Chondrocyte (in vitro differentiated cells): Measurements from ENCODE around the gene KRT81. TPM values are rescaled to one million over a fixed set of nuclear protein-coding genes. Genes with fewer than 3 reads are reported as not detected.

Experiments
- DNase-seq: peaks from one replicate; pipeline ENCODE4 v3.0.0; 2021; ENCODE audit warnings: mixed read lengths, low spot score
- H3K27ac Mint-ChIP-seq: one replicate; pipeline ENCODE4 v1.8.0; 2021; ENCODE audit warnings: mild to moderate bottlenecking, moderate library complexity, mixed read lengths; ENCODE audit not compliant: unreplicated experiment
- H3K27me3 Mint-ChIP-seq: 2 replicates; pipeline ENCODE4 v1.8.0; 2021; ENCODE audit warnings: low read depth, mixed read lengths
- H3K36me3 Mint-ChIP-seq: 2 replicates; pipeline ENCODE4 v1.8.0; 2021; ENCODE audit warnings: low read depth, mixed read lengths
- H3K4me1 Mint-ChIP-seq: 2 replicates; pipeline ENCODE4 v1.8.0; 2021; ENCODE audit warnings: low read depth, mild to moderate bottlenecking, mixed read lengths
- H3K4me3 Mint-ChIP-seq: one replicate; pipeline ENCODE4 v1.8.0; 2021; ENCODE audit warnings: mild to moderate bottlenecking, moderate library complexity, mixed read lengths; ENCODE audit not compliant: unreplicated experiment
- H3K9me3 Mint-ChIP-seq: 2 replicates; pipeline ENCODE4 v1.8.0; 2021; ENCODE audit warnings: low read depth, mixed read lengths
- CTCF ChIP-seq: fragments of 200-600 bp; sonication (generic); IDR thresholded peaks from 2 replicates; pipeline ENCODE4 v1.5.0; 2021; ENCODE audit warnings: antibody characterized with exemption, mild to moderate bottlenecking, moderate library complexity
- total RNA-seq: library from RNA; stranded (reverse); gene quantifications from 3 replicates; pipeline ENCODE4 v1.2.1, GENCODE V29; 2021

Gene KRT81
- total RNA-seq, 1 donor from 2014 or later, result 1.3 TPM

GRCh38 chr12:52270541-52271070, 20.7 kb downstream of the KRT81 start:
- no peaks in the 10 kb centered on the region for H3K9me3 Mint-ChIP-seq
- DNase-seq, result no peak
- H3K4me1 Mint-ChIP-seq, result peaks cover 9% of the 10 kb centered on the region
- peaks cover 2% of the 10 kb centered on the region for H3K36me3 Mint-ChIP-seq
- peaks cover 15% of the 10 kb centered on the region for H3K27me3 Mint-ChIP-seq
- H3K27ac Mint-ChIP-seq, result no peak overlapping the region
- no peak for TF ChIP-seq CTCF
- no peak overlapping the region for H3K4me3 Mint-ChIP-seq

- no peak for TF ChIP-seq CTCF
- no peak for DNase-seq
- H3K27ac Mint-ChIP-seq, result no peak overlapping the region
- no peaks in the 10 kb centered on the region for H3K9me3 Mint-ChIP-seq
- H3K4me3 Mint-ChIP-seq, result no peak overlapping the region
- H3K4me1 Mint-ChIP-seq, result peaks cover 9% of the 10 kb centered on the region
- H3K36me3 Mint-ChIP-seq, result peaks cover 2% of the 10 kb centered on the region
- peaks cover 8% of the 10 kb centered on the region for H3K27me3 Mint-ChIP-seq
Observed at GRCh38 chr12:52268212-52268611, 23.1 kb downstream of the KRT81 start.

- H3K36me3 Mint-ChIP-seq, result peaks cover 2% of the 10 kb centered on the region
- H3K9me3 Mint-ChIP-seq, result no peaks in the 10 kb centered on the region
- H3K27me3 Mint-ChIP-seq, result peaks cover 6% of the 10 kb centered on the region
- DNase-seq, result no peak
- no peak overlapping the region for H3K27ac Mint-ChIP-seq
- H3K4me1 Mint-ChIP-seq, result peaks cover 9% of the 10 kb centered on the region
- H3K4me3 Mint-ChIP-seq, result no peak overlapping the region
- TF ChIP-seq CTCF, result no peak
Observed at GRCh38 chr12:52267699-52268098, 23.6 kb downstream of the KRT81 start.

GRCh38 chr12:52267266-52267665, 24.1 kb downstream of the KRT81 start:
- Mint-ChIP-seq H3K4me1 (peaks cover 9% of the 10 kb centered on the region), H3K27ac (no peak overlapping the region), H3K36me3 (peaks cover 2% of the 10 kb centered on the region), H3K9me3 (no peaks in the 10 kb centered on the region), H3K4me3 (no peak overlapping the region), H3K27me3 (peaks cover 6% of the 10 kb centered on the region)
- TF ChIP-seq CTCF, result no peak
- DNase-seq, result no peak

GRCh38 chr12:52266514-52266913, 24.8 kb downstream of the KRT81 start:
- no peaks in the 10 kb centered on the region for H3K9me3 Mint-ChIP-seq
- H3K27me3 Mint-ChIP-seq, result peaks cover 6% of the 10 kb centered on the region
- no peak overlapping the region for H3K27ac Mint-ChIP-seq
- DNase-seq, result no peak
- peaks cover 2% of the 10 kb centered on the region for H3K36me3 Mint-ChIP-seq
- peaks cover 12% of the 10 kb centered on the region for H3K4me1 Mint-ChIP-seq
- H3K4me3 Mint-ChIP-seq, result no peak overlapping the region
- no peak for TF ChIP-seq CTCF
